GM23338 (cell line): ENCODE results near the gene FIG4. TPM values are rescaled to one million over a fixed set of nuclear protein-coding genes. Genes with fewer than 3 reads are reported as not detected.

ENCODE experiments used
- ATAC-seq: fragments of 200-7000 bp; cut with Tn5 transposase; 3 replicates; pipeline ENCODE4 v1.9.1; 2020
- DNase-seq: peaks from one replicate; pipeline ENCODE4 v3.0.0-alpha.2; 2015; ENCODE audit warnings: low spot score
- H2AFZ ChIP-seq: fragments of 200-600 bp; sonication (generic); 2 replicates; pipeline ENCODE4 v1.8.0; 2016; ENCODE audit warnings: antibody characterized with exemption, mild to moderate bottlenecking, moderate library complexity
- H3F3A ChIP-seq: fragments of 200-600 bp; sonication (generic); replicated peaks from 2 replicates; pipeline ENCODE4 v1.8.0; 2017; ENCODE audit warnings: antibody characterized with exemption, mixed run types, low read depth
- H3K27ac ChIP-seq: fragments of 200-600 bp; sonication (generic); 2 replicates; pipeline ENCODE4 v1.6.1; 2016; ENCODE audit warnings: low read depth
- H3K27me3 ChIP-seq: fragments of 200-600 bp; sonication (generic); 2 replicates; pipeline ENCODE4 v1.8.0; 2016; ENCODE audit warnings: mild to moderate bottlenecking, mixed run types, moderate library complexity; ENCODE audit not compliant: insufficient read depth
- H3K36me3 ChIP-seq: fragments of 200-600 bp; sonication (generic); 2 replicates; pipeline ENCODE4 v1.8.0; 2016; ENCODE audit warnings: mild to moderate bottlenecking; ENCODE audit not compliant: insufficient read depth
- H3K4me1 ChIP-seq: fragments of 200-600 bp; sonication (generic); 2 replicates; pipeline ENCODE4 v1.8.0; 2016; ENCODE audit warnings: mild to moderate bottlenecking, moderate library complexity; ENCODE audit not compliant: insufficient read depth
- H3K4me2 ChIP-seq: fragments of 200-600 bp; sonication (generic); 2 replicates; pipeline ENCODE4 v1.7.1; 2017; ENCODE audit warnings: mixed run types
- H3K4me3 ChIP-seq: fragments of 200-600 bp; sonication (generic); 2 replicates; pipeline ENCODE4 v1.6.1; 2016; ENCODE audit warnings: mixed run types
- H3K79me2 ChIP-seq: fragments of 200-600 bp; sonication (generic); replicated peaks from 2 replicates; pipeline ENCODE4 v1.8.0; 2017; ENCODE audit warnings: mild to moderate bottlenecking; ENCODE audit not compliant: insufficient read depth
- H3K9me2 ChIP-seq: fragments of 200-600 bp; sonication (generic); 2 replicates; pipeline ENCODE4 v1.8.0; 2017; ENCODE audit not compliant: insufficient read depth
- H4K20me1 ChIP-seq: fragments of 200-600 bp; sonication (generic); replicated peaks from 2 replicates; pipeline ENCODE4 v1.8.0; 2017; ENCODE audit warnings: mild to moderate bottlenecking; ENCODE audit not compliant: insufficient read depth
- H3K27ac Mint-ChIP-seq: 2 replicates; pipeline ENCODE4 v1.8.0; 2020; ENCODE audit warnings: inconsistent platforms, mild to moderate bottlenecking, moderate library complexity, mixed read lengths
- H3K27me3 Mint-ChIP-seq: 3 replicates; pipeline ENCODE4 v1.8.0; 2022; ENCODE audit warnings: low read depth, mild to moderate bottlenecking, moderate library complexity, mixed read lengths, inconsistent platforms; ENCODE audit not compliant: insufficient read depth, poor library complexity
- H3K36me3 Mint-ChIP-seq: 3 replicates; pipeline ENCODE4 v1.8.0; 2021; ENCODE audit warnings: low read depth, mild to moderate bottlenecking, inconsistent platforms, moderate library complexity, mixed read lengths
- H3K4me1 Mint-ChIP-seq: 3 replicates; pipeline ENCODE4 v1.8.0; 2020; ENCODE audit warnings: mild to moderate bottlenecking, inconsistent platforms, mixed read lengths
- H3K4me3 Mint-ChIP-seq: 3 replicates; pipeline ENCODE4 v1.8.0; 2021; ENCODE audit warnings: moderate library complexity, mild to moderate bottlenecking, inconsistent platforms, mixed read lengths
- H3K9me3 Mint-ChIP-seq: 3 replicates; pipeline ENCODE4 v1.8.0; 2020; ENCODE audit warnings: moderate library complexity, mild to moderate bottlenecking, inconsistent platforms, mixed read lengths
- CREB1 ChIP-seq: fragments of 250-450 bp; sonication (Bioruptor Pico); IDR thresholded peaks from 2 replicates; pipeline ENCODE4 v1.5.0; 2020; ENCODE audit warnings: low read depth, mild to moderate bottlenecking, moderate library complexity
- EZH2 ChIP-seq: fragments of 200-600 bp; sonication (generic); IDR thresholded peaks from one replicate; pipeline ENCODE4 v1.8.0; 2017; ENCODE audit warnings: antibody characterized with exemption, mild to moderate bottlenecking, low read depth; ENCODE audit not compliant: unreplicated experiment
- EZH2phosphoT487 ChIP-seq: fragments of 200-600 bp; sonication (generic); IDR thresholded peaks from one replicate; pipeline ENCODE4 v1.8.1; 2018; ENCODE audit warnings: antibody characterized with exemption; ENCODE audit not compliant: unreplicated experiment
- JUNB ChIP-seq: IDR thresholded peaks from one replicate; pipeline ENCODE4 v1.6.1; 2016; ENCODE audit warnings: antibody characterized with exemption; ENCODE audit not compliant: unreplicated experiment
- NANOG ChIP-seq: IDR thresholded peaks from 2 replicates; pipeline ENCODE4 v1.6.1; 2016; ENCODE audit warnings: antibody characterized with exemption, borderline replicate concordance
- POLR2AphosphoS5 ChIP-seq: IDR thresholded peaks from 2 replicates; pipeline ENCODE4 v1.6.1; 2016; ENCODE audit warnings: antibody characterized with exemption, low read depth
- STAT1 ChIP-seq: IDR thresholded peaks from one replicate; pipeline ENCODE4 v1.6.1; 2016; ENCODE audit warnings: antibody characterized with exemption; ENCODE audit not compliant: unreplicated experiment
- ZNF114 ChIP-seq: fragments of 250-450 bp; sonication (Bioruptor Pico); IDR thresholded peaks from 2 replicates; pipeline ENCODE4 v1.5.0; 2020; ENCODE audit warnings: mild to moderate bottlenecking, moderate library complexity
- ZNF331 ChIP-seq: fragments of 250-450 bp; sonication (Bioruptor Pico); IDR thresholded peaks from 2 replicates; pipeline ENCODE4 v1.5.0; 2020; ENCODE audit warnings: low read depth, mild to moderate bottlenecking, moderate library complexity
- polyA plus RNA-seq: library from polyadenylated mRNA; unstranded; fragments of >200 nt; fragmentation: Nextera tagmentation; extraction: Ambion mirVana; gene quantifications from 2 replicates; pipeline ENCODE4 v1.2.1, GENCODE V29; 2016
- total RNA-seq: library from RNA; depleted of rRNA; stranded (reverse); fragments of >200 nt; shearing (Covaris generic); gene quantifications from 2 replicates; pipeline ENCODE4 v1.2.3, GENCODE V29; 2014
- TF ChIP-seq, protein P1 (sequence below): IDR thresholded peaks from one replicate; pipeline ENCODE4 v1.6.1; 2018; ENCODE audit warnings: antibody characterized with exemption; ENCODE audit not compliant: unreplicated experiment
- TF ChIP-seq, protein P2 (sequence below), 2 experiments: fragments of 200-600 bp in 1 of 2; sonication (generic) in 1 of 2; conservative IDR thresholded peaks; 2 replicates each; pipeline versions ENCODE4 v1.5.1 to v1.6.1; 2016 to 2017; ENCODE audit warnings: antibody characterized with exemption in 2 of 2, low read depth in 2 of 2, mild to moderate bottlenecking in 2 of 2, moderate library complexity in 1 of 2
- TF ChIP-seq, protein P3 (sequence below): IDR thresholded peaks from 2 replicates; pipeline ENCODE4 v1.6.1; 2016; ENCODE audit warnings: antibody characterized with exemption
- TF ChIP-seq, protein P4 (sequence below): fragments of 250-450 bp; sonication (Bioruptor Pico); IDR thresholded peaks from 2 replicates; pipeline ENCODE4 v1.5.0; 2020; ENCODE audit warnings: mild to moderate bottlenecking, moderate library complexity

Gene FIG4
- total and polyA plus RNA-seq, 2 experiments from 2014 or later: 7.0 to 16.9 TPM

DNA sequence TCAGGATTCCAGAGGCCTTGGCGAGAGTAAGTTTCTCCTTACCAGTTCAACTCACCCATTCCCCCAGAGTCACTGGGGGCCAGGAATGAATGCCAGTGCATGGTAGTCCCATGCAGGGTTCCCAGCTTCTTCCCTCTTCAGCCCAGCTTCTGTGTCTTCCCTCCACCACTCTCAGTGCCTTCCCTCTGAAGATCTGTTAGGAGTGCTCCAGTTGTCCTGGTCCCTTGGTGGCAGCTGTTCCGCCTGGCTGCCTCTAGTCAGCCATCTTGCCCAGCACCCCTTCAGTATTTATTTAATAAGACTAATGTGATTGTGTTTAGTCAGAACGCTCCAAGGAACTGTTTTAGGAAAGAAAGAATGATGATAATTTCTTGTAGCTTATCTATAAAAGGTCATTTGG, 23.1 kb downstream of the FIG4 start (continued):
- TF ChIP-seq, protein P1, sequence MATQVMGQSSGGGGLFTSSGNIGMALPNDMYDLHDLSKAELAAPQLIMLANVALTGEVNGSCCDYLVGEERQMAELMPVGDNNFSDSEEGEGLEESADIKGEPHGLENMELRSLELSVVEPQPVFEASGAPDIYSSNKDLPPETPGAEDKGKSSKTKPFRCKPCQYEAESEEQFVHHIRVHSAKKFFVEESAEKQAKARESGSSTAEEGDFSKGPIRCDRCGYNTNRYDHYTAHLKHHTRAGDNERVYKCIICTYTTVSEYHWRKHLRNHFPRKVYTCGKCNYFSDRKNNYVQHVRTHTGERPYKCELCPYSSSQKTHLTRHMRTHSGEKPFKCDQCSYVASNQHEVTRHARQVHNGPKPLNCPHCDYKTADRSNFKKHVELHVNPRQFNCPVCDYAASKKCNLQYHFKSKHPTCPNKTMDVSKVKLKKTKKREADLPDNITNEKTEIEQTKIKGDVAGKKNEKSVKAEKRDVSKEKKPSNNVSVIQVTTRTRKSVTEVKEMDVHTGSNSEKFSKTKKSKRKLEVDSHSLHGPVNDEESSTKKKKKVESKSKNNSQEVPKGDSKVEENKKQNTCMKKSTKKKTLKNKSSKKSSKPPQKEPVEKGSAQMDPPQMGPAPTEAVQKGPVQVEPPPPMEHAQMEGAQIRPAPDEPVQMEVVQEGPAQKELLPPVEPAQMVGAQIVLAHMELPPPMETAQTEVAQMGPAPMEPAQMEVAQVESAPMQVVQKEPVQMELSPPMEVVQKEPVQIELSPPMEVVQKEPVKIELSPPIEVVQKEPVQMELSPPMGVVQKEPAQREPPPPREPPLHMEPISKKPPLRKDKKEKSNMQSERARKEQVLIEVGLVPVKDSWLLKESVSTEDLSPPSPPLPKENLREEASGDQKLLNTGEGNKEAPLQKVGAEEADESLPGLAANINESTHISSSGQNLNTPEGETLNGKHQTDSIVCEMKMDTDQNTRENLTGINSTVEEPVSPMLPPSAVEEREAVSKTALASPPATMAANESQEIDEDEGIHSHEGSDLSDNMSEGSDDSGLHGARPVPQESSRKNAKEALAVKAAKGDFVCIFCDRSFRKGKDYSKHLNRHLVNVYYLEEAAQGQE: no peak
- TF ChIP-seq, protein P2, sequence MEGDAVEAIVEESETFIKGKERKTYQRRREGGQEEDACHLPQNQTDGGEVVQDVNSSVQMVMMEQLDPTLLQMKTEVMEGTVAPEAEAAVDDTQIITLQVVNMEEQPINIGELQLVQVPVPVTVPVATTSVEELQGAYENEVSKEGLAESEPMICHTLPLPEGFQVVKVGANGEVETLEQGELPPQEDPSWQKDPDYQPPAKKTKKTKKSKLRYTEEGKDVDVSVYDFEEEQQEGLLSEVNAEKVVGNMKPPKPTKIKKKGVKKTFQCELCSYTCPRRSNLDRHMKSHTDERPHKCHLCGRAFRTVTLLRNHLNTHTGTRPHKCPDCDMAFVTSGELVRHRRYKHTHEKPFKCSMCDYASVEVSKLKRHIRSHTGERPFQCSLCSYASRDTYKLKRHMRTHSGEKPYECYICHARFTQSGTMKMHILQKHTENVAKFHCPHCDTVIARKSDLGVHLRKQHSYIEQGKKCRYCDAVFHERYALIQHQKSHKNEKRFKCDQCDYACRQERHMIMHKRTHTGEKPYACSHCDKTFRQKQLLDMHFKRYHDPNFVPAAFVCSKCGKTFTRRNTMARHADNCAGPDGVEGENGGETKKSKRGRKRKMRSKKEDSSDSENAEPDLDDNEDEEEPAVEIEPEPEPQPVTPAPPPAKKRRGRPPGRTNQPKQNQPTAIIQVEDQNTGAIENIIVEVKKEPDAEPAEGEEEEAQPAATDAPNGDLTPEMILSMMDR (conservative IDR thresholded peaks at IDR 0.05; ENCODE audit: low read depth in 2 of 2): no peak
- TF ChIP-seq ZNF331 (CRISPR knock-in tag): no peak
- no peak for TF ChIP-seq NANOG
- TF ChIP-seq EZH2phosphoT487: no peak
- TF ChIP-seq, protein P3, sequence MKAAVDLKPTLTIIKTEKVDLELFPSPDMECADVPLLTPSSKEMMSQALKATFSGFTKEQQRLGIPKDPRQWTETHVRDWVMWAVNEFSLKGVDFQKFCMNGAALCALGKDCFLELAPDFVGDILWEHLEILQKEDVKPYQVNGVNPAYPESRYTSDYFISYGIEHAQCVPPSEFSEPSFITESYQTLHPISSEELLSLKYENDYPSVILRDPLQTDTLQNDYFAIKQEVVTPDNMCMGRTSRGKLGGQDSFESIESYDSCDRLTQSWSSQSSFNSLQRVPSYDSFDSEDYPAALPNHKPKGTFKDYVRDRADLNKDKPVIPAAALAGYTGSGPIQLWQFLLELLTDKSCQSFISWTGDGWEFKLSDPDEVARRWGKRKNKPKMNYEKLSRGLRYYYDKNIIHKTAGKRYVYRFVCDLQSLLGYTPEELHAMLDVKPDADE: no peak

DNA sequence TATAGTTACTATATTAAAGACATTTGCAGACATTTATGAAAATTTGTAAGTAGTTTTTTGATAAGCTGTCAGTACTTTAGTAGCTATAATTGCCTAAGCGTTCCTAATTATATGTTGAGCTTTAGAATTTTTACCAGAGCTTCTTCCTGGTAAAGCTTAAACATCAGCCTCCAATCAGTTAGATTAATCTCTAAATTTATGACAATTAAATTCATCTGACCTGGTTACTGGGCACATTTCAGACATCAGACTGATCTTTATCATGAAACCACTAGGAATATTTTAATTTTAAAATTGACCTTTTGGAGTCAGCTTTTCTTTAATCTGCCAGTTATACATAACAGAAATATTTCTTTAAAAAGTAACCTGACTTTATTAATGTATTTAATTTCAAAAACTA, 23.5 kb downstream of the FIG4 start:
- Histone ChIP-seq H3K27me3 (no peaks in the 10 kb centered on the region), H3K4me1 (peaks cover under 1% of the 10 kb centered on the region; the same call in 1 of the 2 replicates), H3K79me2 (peaks cover 33% of the 10 kb centered on the region), H4K20me1 (no peaks in the 10 kb centered on the region), H3K27ac (no peak overlapping the region), H3K4me2 (no peak overlapping the region), H3K36me3 (no peaks in the 10 kb centered on the region), H2AFZ (no peak overlapping the region), H3F3A (no peaks in the 10 kb centered on the region), H3K9me2 (no peaks in the 10 kb centered on the region), H3K4me3 (no peak overlapping the region)
- Mint-ChIP-seq H3K9me3 (no peaks in the 10 kb centered on the region), H3K36me3 (peaks cover under 1% of the 10 kb centered on the region; the same call in 2 of the 3 replicates), H3K4me1 (peaks cover 3% of the 10 kb centered on the region; the same call in 1 of the 3 replicates), H3K27ac (no peak overlapping the region), H3K4me3 (no peak overlapping the region), H3K27me3 (no peaks in the 10 kb centered on the region)
- no peak for ATAC-seq
- no peak for DNase-seq
- TF ChIP-seq STAT1: no peak
- TF ChIP-seq ZNF114 (CRISPR knock-in tag): no peak
- TF ChIP-seq JUNB: no peak
- TF ChIP-seq, protein P4, sequence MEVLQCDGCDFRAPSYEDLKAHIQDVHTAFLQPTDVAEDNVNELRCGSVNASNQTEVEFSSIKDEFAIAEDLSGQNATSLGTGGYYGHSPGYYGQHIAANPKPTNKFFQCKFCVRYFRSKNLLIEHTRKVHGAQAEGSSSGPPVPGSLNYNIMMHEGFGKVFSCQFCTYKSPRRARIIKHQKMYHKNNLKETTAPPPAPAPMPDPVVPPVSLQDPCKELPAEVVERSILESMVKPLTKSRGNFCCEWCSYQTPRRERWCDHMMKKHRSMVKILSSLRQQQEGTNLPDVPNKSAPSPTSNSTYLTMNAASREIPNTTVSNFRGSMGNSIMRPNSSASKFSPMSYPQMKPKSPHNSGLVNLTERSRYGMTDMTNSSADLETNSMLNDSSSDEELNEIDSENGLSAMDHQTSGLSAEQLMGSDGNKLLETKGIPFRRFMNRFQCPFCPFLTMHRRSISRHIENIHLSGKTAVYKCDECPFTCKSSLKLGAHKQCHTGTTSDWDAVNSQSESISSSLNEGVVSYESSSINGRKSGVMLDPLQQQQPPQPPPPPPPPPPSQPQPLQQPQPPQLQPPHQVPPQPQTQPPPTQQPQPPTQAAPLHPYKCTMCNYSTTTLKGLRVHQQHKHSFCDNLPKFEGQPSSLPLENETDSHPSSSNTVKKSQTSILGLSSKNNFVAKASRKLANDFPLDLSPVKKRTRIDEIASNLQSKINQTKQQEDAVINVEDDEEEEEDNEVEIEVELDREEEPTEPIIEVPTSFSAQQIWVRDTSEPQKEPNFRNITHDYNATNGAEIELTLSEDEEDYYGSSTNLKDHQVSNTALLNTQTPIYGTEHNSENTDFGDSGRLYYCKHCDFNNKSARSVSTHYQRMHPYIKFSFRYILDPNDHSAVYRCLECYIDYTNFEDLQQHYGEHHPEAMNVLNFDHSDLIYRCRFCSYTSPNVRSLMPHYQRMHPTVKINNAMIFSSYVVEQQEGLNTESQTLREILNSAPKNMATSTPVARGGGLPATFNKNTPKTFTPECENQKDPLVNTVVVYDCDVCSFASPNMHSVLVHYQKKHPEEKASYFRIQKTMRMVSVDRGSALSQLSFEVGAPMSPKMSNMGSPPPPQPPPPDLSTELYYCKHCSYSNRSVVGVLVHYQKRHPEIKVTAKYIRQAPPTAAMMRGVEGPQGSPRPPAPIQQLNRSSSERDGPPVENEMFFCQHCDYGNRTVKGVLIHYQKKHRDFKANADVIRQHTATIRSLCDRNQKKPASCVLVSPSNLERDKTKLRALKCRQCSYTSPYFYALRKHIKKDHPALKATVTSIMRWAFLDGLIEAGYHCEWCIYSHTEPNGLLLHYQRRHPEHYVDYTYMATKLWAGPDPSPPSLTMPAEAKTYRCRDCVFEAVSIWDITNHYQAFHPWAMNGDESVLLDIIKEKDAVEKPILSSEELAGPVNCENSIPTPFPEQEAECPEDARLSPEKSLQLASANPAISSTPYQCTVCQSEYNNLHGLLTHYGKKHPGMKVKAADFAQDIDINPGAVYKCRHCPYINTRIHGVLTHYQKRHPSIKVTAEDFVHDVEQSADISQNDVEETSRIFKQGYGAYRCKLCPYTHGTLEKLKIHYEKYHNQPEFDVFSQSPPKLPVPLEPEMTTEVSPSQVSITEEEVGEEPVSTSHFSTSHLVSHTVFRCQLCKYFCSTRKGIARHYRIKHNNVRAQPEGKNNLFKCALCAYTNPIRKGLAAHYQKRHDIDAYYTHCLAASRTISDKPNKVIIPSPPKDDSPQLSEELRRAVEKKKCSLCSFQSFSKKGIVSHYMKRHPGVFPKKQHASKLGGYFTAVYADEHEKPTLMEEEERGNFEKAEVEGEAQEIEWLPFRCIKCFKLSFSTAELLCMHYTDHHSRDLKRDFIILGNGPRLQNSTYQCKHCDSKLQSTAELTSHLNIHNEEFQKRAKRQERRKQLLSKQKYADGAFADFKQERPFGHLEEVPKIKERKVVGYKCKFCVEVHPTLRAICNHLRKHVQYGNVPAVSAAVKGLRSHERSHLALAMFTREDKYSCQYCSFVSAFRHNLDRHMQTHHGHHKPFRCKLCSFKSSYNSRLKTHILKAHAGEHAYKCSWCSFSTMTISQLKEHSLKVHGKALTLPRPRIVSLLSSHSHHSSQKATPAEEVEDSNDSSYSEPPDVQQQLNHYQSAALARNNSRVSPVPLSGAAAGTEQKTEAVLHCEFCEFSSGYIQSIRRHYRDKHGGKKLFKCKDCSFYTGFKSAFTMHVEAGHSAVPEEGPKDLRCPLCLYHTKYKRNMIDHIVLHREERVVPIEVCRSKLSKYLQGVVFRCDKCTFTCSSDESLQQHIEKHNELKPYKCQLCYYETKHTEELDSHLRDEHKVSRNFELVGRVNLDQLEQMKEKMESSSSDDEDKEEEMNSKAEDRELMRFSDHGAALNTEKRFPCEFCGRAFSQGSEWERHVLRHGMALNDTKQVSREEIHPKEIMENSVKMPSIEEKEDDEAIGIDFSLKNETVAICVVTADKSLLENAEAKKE: no peak
- TF ChIP-seq POLR2AphosphoS5: no peak
- no peak for TF ChIP-seq EZH2phosphoT487
- TF ChIP-seq CREB1 (CRISPR knock-in tag): no peak
- no peak for TF ChIP-seq NANOG
- no peak for TF ChIP-seq ZNF331 (CRISPR knock-in tag)
- TF ChIP-seq EZH2: no peak
